HG03280 (cell line): ENCODE data around the gene MTF2.
"Not testable (repeated sequence)": the region's sequence is repeated elsewhere in the genome, so short reads cannot be mapped to it uniquely, and the experiment has no call there.

ENCODE experiments used
- ATAC-seq: cut with Tn5 transposase; IDR thresholded peaks from one replicate; pipeline ENCODE4 v1.9.1; 2021; ENCODE audit warnings: mild to moderate bottlenecking, moderate library complexity; ENCODE audit not compliant: unreplicated experiment

Gene MTF2

GRCh38 chr1:93078986-93079654, at the start of gene MTF2:
TSS of gene MTF2 (plus strand) at chr1:93079283. CDS start at chr1:93079527, 244 bp downstream.
- ATAC-seq = peak; percentile 71

- no peak for ATAC-seq
Measured at GRCh38 chr1:93029317-93029716, 49.8 kb upstream of the MTF2 start.

- not testable (repeated sequence) for ATAC-seq
Measured at GRCh38 chr1:93030191-93030590, 48.9 kb upstream of the MTF2 start.

- ATAC-seq = no peak
Measured at GRCh38 chr1:93031711-93032110, 47.4 kb upstream of the MTF2 start.

GRCh38 chr1:93033029-93033428, 46.1 kb upstream of the MTF2 start:
- no peak for ATAC-seq

GRCh38 chr1:93033785-93034184, 45.3 kb upstream of the MTF2 start:
- peak; percentile 64 for ATAC-seq

- ATAC-seq = no peak
Measured at GRCh38 chr1:93034397-93034796, 44.7 kb upstream of the MTF2 start.

GRCh38 chr1:93036672-93037071, 42.4 kb upstream of the MTF2 start:
- no peak for ATAC-seq

- peak; percentile 99 for ATAC-seq
Measured at GRCh38 chr1:93042187-93043056, 36.7 kb upstream of the MTF2 start.

- ATAC-seq = no peak
Measured at GRCh38 chr1:93043057-93043557, 36.0 kb upstream of the MTF2 start.

- no peak for ATAC-seq
Measured at GRCh38 chr1:93047618-93048017, 31.5 kb upstream of the MTF2 start.

- ATAC-seq = no peak
Measured at GRCh38 chr1:93051961-93052360, 27.1 kb upstream of the MTF2 start.

GRCh38 chr1:93056214-93056613, 22.9 kb upstream of the MTF2 start:
- no peak for ATAC-seq

GRCh38 chr1:93056649-93057048, 22.4 kb upstream of the MTF2 start:
- ATAC-seq = no peak

GRCh38 chr1:93061895-93062792, 16.9 kb upstream of the MTF2 start:
- ATAC-seq = no peak

- ATAC-seq = no peak
Measured at GRCh38 chr1:93076268-93076667, 2.8 kb upstream of the MTF2 start.

- no peak for ATAC-seq
Measured at GRCh38 chr1:93078203-93078602, 880 bp upstream of the MTF2 start.

GRCh38 chr1:93078638-93078985, 471 bp upstream of the MTF2 start:
- ATAC-seq = no peak

GRCh38 chr1:93079685-93080141, 630 bp downstream of the MTF2 start:
- ATAC-seq = no peak

GRCh38 chr1:93080179-93080823, 1.2 kb downstream of the MTF2 start:
- ATAC-seq = peak; percentile 73
